Upper lobe of right lung (tissue), 1 donor: ENCODE data around the gene NETO2. TPM values are rescaled to one million over a fixed set of nuclear protein-coding genes. Genes with fewer than 3 reads are reported as not detected.
"Not testable (repeated sequence)": the region's sequence is repeated elsewhere in the genome, so short reads cannot be mapped to it uniquely, and the experiment has no call there.

Experiments used
- ATAC-seq: fragments of 200-7000 bp; cut with Tn5 transposase; one replicate; pipeline ENCODE4 v1.9.1; 2020; ENCODE audit warnings: mild to moderate bottlenecking, moderate library complexity
- DNase-seq: peaks from one replicate; pipeline ENCODE4 v3.0.0-alpha.2; 2020
- H3K27ac ChIP-seq: fragments of 200-600 bp; one replicate; pipeline ENCODE4 v1.8.0; 2022
- H3K27me3 ChIP-seq: fragments of 200-600 bp; one replicate; pipeline ENCODE4 v1.8.0; 2022; ENCODE audit warnings: mild to moderate bottlenecking
- H3K36me3 ChIP-seq: fragments of 200-600 bp; one replicate; pipeline ENCODE4 v1.8.0; 2022
- H3K4me1 ChIP-seq: fragments of 200-600 bp; one replicate; pipeline ENCODE4 v1.8.0; 2022
- H3K4me3 ChIP-seq: fragments of 200-600 bp; one replicate; pipeline ENCODE4 v1.8.0; 2022; ENCODE audit warnings: mild to moderate bottlenecking
- H3K9me3 ChIP-seq: fragments of 200-600 bp; one replicate; pipeline ENCODE4 v1.8.0; 2022
- CTCF ChIP-seq: fragments of 200-600 bp; IDR thresholded peaks from one replicate; pipeline ENCODE4 v1.8.0; 2022; ENCODE audit warnings: antibody characterized with exemption
- intact Hi-C: fragments of 100-400 bp; cut with DNase I; formaldehyde crosslinking; loops from one replicate; pipeline ENCODE4 v1.11.0; 2022
- long read RNA-seq: library from polyadenylated mRNA; unstranded; transcript quantifications from one replicate; pipeline ENCODE4 v2.0.0, GENCODE V29; 2021
- total RNA-seq: library from RNA; stranded (reverse); fragmentation: NEBNext Ultra II Directional; extraction: Animal tissue kit (Norgen Biotek cat#: 25700); gene quantifications from one replicate; pipeline ENCODE4 v1.2.1, GENCODE V29; 2021
- donor health status: DM: no; HTN: yes; CAD: no; lungs with severe emphysema.

NETO2 gene
- total RNA-seq, result 11.2 TPM
- long read RNA-seq, full-length matches to known transcripts, result 25 of 35 reads
- long read RNA-seq, partial matches to known transcripts, result 3 of 35 reads
- long read RNA-seq, other reads (novel, unspliced or antisense), result 7 of 35 reads

GRCh38 chr16:47143677-47144558, at the start of gene NETO2:
NETO2 (minus strand) TSS chr16:47143945; CDS start chr16:47143612, 333 bp downstream.
- Histone ChIP-seq H3K36me3 (no peaks in the 10 kb centered on the region), H3K4me1 (peaks cover 9% of the 10 kb centered on the region), H3K27ac (no peak within 1 kb of the TSS), H3K4me3 (peak within 1 kb of the TSS; percentile 56), H3K9me3 (no peaks in the 10 kb centered on the region), H3K27me3 (peaks cover 7% of the 10 kb centered on the region)
- peak; percentile 69 for ATAC-seq
- intact Hi-C loops, result loop anchor here (10.0 kb wide), 1 partner anchor 1021 kb away; no protein-coding TSS in a partner anchor
- DNase-seq, result peak; percentile 80
- TF ChIP-seq CTCF, result peak; percentile 47

GRCh38 chr16:47182318-47182717, 38.6 kb upstream of the NETO2 start:
- intact Hi-C loops, result no loop called here
- no peaks in the 10 kb centered on the region for H3K9me3 ChIP-seq
- no peak for TF ChIP-seq CTCF
- ATAC-seq (no peak), DNase-seq (no peak)
- H3K27me3 ChIP-seq, result no peaks in the 10 kb centered on the region
- H3K4me3 ChIP-seq, result no peak overlapping the region
- no peak overlapping the region for H3K27ac ChIP-seq
- no peaks in the 10 kb centered on the region for H3K4me1 ChIP-seq
- H3K36me3 ChIP-seq, result no peaks in the 10 kb centered on the region

GRCh38 chr16:47181066-47181465, 37.3 kb upstream of the NETO2 start:
- ATAC-seq, DNase-seq, H3K9me3 ChIP-seq, H3K36me3 ChIP-seq, H3K4me1 ChIP-seq, H3K27ac ChIP-seq, intact Hi-C loops, H3K27me3 ChIP-seq, H3K4me3 ChIP-seq: not testable (repeated sequence)

GRCh38 chr16:47180073-47180472, 36.3 kb upstream of the NETO2 start:
- no peak for TF ChIP-seq CTCF
- no peak overlapping the region for H3K27ac ChIP-seq
- no peak overlapping the region for H3K4me3 ChIP-seq
- no peaks in the 10 kb centered on the region for H3K4me1 ChIP-seq
- H3K27me3 ChIP-seq, result no peaks in the 10 kb centered on the region
- DNase-seq, result no peak
- no peak for ATAC-seq
- H3K36me3 ChIP-seq, result no peaks in the 10 kb centered on the region
- intact Hi-C loops, result no loop called here
- H3K9me3 ChIP-seq, result no peaks in the 10 kb centered on the region

- TF ChIP-seq CTCF, result no peak
- Histone ChIP-seq H3K36me3 (no peaks in the 10 kb centered on the region), H3K27ac (no peak overlapping the region), H3K4me1 (no peaks in the 10 kb centered on the region), H3K27me3 (no peaks in the 10 kb centered on the region), H3K4me3 (no peak overlapping the region), H3K9me3 (no peaks in the 10 kb centered on the region)
- intact Hi-C loops, result no loop called here
- DNase-seq, result no peak
- ATAC-seq, result no peak
These were observed 31.4 kb upstream of the NETO2 start for GRCh38 chr16:47175152-47175551.

- no peak for TF ChIP-seq CTCF
- peaks cover 18% of the 10 kb centered on the region for H3K36me3 ChIP-seq
- no peak overlapping the region for H3K4me3 ChIP-seq
- DNase-seq, result no peak
- ATAC-seq, result no peak
- H3K4me1 ChIP-seq, result no peaks in the 10 kb centered on the region
- no peaks in the 10 kb centered on the region for H3K27me3 ChIP-seq
- H3K9me3 ChIP-seq, result no peaks in the 10 kb centered on the region
- H3K27ac ChIP-seq, result no peak overlapping the region
- intact Hi-C loops, result no loop called here
These were observed 19.1 kb upstream of the NETO2 start for GRCh38 chr16:47162670-47163420.
